OCI-LY1 (cell line): Measurements from ENCODE around the gene RTL1.

ENCODE experiments used
- EZH2 ChIP-seq: fragments of 200-600 bp; sonication (generic), shearing (Covaris generic); IDR thresholded peaks from 2 replicates; pipeline ENCODE4 v1.8.0; 2017; ENCODE audit warnings: borderline replicate concordance, mixed run types, mild to moderate bottlenecking, antibody characterized with exemption, low read length, moderate library complexity, mixed read lengths
- TF ChIP-seq, protein P1 (sequence below): fragments of 200-600 bp; sonication (generic), shearing (Covaris generic); IDR thresholded peaks from 2 replicates; pipeline ENCODE4 v1.5.1; 2017; ENCODE audit warnings: mild to moderate bottlenecking, antibody characterized with exemption, low read length, moderate library complexity, mixed read lengths

DNA sequence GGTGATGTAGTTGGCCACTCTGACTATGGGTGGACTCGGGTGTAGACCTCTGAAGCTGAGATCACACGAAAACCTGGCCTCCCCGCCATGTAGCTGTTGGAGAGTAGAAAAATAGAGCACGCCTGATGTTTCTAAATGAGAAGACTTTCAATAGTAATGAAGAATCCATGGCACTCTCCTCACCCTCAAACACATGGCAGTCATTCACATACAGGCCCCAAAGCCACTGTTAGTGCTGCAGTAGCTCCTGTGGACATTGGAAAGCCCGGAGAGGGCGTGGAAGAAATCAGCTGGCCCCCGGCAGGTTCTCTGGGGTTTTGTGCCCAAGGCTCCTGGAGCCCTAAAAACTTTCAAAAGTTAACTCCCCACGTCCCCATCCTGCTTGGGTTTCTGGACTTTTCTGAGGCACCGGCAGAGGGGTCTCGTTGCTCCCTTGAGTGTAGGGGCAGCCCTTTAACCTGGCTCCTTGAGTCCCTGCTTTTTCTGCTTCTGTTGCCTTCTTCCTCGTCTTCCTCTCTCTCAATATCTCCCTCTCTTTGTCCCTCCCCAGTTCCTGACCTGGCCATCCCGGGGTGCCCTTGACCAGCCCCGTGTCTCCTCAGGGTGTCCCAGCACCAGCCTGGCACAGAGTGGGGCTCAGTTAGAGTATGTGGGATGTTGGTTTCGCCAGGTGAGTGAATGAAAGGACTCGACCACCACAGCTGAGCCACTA is 69.3 kb downstream of the RTL1 start:
- no peak for TF ChIP-seq EZH2
- TF ChIP-seq, protein P1, sequence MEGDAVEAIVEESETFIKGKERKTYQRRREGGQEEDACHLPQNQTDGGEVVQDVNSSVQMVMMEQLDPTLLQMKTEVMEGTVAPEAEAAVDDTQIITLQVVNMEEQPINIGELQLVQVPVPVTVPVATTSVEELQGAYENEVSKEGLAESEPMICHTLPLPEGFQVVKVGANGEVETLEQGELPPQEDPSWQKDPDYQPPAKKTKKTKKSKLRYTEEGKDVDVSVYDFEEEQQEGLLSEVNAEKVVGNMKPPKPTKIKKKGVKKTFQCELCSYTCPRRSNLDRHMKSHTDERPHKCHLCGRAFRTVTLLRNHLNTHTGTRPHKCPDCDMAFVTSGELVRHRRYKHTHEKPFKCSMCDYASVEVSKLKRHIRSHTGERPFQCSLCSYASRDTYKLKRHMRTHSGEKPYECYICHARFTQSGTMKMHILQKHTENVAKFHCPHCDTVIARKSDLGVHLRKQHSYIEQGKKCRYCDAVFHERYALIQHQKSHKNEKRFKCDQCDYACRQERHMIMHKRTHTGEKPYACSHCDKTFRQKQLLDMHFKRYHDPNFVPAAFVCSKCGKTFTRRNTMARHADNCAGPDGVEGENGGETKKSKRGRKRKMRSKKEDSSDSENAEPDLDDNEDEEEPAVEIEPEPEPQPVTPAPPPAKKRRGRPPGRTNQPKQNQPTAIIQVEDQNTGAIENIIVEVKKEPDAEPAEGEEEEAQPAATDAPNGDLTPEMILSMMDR: no peak
